ENCODE measurements around the gene HOXA6.

HOXA6 gene

DNA sequence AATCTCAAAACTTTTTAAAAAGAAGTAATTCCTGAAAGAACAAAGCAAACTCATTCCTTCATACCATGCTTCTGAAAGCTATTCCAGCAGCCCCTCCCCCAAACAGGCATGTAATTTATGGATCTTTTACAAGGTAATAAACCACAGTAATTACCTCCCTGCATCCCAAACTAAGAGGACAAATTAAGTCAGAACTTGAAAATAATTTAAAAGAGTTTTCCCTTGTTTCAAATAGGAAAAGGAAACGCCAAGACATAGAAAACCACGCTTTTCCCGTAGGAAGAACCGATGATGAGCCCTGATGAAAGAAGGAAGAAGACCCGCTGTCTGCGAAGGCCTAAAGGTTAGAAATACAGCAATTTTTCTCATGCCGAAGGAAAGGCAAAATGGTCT is 25.9 kb downstream of the HOXA6 start:
- no peak for DNase-seq

- DNase-seq, result no peak
Observed at GRCh38 chr7:27119412-27119911, 28.1 kb downstream of the HOXA6 start.

DNA sequence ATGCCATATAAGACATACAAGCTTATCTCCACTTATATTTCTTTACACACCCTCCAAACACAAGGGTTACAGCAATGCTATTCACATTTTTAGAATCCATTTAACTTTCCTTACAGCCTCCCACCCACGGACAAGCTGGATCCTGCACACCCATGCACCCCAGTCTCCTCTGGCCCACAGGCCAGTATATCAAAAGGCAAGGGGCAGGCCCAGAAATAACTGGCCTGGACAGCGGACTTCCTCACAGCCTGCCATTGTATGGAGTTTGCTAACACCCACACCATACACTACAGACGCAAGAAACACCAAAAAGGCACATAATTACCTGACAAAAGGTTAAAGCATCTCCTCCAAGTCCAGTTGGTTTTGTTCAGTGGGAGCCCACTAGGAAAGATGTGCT is 29.0 kb downstream of the HOXA6 start:
- no peak for DNase-seq

DNA sequence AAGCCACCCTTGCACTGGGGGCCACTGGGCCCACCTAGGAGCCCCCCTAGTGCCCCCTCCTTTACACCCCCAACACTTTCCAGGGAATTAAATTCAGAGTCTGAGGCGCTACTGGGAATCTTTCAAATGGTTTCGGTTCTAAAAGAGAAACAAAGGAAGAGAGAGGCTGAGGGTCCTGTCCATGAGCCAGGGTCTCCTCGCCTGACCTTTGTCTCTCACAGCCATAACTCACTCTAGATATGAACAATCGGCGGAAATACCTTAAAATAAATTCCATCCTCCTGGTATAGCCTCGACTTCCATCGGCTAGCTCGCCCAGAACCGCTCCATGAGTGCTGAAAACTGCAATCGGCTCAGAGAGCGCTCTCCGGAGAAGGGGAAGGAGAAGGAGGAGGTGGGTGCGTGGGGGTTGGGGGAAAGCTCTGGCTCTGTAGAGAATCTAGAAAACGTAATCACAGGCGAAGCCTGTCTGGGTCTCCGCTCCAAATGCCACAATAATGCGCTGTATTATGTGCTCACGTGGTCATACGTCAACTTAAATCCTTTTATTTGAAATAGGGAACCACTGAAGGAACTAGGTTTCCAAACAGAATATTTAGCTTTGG is 29.6 kb downstream of the HOXA6 start:
- DNase-seq, result no peak

DNA sequence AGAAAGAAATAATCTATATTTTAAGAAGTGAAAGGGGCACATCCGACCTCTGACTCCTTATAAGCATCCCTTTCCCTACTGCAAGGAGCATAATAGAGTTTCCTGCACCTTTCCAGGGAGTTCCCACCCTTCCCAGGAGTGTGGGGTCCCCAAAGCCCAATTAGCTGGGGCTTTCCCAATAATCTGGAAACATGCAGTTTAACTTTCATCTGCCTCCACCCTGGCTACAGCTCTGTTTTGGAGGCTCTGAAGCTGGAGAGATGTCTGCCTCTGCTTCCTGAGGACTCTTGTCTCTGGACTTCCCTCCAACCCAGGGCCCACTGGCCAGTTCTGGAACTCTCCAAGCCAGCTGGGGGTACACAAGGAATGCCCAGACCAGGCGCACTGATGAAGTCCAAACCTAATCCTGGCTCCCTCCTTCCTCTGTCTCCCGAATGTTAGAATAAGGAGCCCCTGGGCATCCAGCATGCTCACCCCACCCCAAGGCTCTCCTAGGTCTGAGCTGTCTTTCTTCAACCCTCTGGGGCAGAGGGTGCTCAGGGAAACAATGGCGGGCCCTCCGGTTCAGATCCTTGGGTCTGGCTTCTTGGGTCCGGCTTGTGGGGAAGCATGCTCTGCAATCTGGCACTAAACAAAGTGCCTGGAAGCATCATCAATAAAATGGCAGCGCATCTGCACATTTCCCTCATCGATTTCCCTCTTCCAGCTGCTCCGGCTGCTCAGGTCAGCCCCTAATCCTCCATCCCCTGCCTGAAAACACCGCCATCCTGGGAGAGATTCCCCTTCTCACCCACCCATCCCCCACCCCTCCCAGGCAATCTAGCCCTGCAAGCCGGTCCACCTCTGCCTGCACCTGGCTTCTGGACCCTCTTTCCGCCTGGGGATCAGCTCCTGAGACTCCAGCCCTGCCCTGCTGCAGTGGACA is 30.4 kb downstream of the HOXA6 start:
- DNase-seq, result no peak

- no peak for DNase-seq
Observed at GRCh38 chr7:27116031-27116961, 31.3 kb downstream of the HOXA6 start.

DNA sequence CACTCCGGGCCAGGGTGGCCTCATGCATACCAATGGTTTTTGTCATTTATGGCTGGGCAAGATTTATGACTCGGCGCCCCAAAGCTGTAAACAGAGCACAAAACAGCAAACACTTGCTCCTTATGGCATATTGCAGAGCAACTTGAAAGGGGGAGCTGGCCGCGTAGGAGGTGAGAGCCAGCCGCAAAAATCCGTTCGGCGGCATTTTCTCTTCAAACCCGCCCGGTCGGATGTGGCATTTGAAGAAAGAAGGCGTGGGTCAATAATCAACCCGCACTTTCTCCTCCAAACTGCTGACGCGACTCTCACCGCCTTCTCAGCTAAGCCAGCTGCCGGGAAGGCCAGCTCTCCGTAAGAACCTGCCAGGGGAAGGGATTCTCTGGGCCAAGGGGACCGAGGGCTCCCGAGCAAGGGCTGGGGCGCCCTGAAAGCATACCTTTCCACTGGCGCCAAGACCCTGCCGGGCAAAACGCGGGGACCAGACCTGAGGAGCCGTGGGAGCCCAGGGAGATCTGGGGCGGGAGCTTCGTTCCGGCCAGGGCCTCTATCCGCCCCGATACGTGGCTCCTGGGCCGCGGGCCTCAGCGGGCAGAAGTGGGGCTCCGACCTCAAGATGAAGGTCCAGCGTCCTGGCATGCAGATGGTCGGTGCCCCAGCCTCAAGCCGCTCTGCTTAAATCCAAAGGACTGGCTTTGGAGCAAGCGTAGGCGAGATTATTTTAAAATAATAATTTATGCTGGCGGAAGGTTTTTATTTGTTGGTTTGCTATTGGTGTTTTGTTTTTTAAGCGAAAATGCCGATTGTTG is 32.1 kb downstream of the HOXA6 start:
- no peak for DNase-seq

- no peak for DNase-seq
Observed at GRCh38 chr7:27114881-27115220, 32.7 kb downstream of the HOXA6 start.

DNA sequence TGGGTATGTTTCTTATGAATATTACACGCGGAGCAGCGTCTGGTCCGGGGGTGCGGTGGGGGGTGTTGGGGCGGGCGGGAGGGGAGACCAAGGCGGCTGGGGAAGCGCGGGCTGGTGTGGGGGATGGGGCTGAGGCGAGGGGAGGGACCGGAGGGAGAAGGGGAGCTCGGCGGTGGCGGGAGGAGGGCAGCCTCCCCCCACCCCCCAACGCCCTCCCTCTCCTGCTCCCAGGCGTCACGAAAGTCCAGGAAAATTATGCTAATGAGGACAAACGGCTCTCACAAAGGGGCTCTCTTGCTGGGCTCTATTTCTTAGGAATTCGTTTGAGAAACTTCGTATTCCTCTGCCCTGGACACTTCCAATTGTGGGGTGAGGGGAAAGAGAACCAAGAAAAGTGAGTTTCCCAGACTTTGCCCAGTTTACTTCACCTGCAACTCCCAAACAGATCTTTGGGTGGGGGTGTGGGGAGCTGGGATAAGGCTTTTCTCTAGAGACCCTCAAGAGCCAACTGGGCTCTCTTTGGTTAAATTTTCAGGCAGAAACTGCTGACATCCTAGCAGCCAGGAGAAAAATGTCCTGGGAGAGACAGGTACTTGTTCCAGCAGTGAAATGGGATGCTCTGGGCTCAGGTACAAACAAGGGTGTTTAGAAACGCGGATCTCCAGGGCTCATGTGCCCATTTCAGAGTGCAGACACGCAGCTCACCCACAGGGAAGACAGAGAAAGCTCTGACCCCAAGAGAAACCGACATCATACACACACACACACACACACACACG is 33.4 kb downstream of the HOXA6 start:
- DNase-seq, result no peak

DNA sequence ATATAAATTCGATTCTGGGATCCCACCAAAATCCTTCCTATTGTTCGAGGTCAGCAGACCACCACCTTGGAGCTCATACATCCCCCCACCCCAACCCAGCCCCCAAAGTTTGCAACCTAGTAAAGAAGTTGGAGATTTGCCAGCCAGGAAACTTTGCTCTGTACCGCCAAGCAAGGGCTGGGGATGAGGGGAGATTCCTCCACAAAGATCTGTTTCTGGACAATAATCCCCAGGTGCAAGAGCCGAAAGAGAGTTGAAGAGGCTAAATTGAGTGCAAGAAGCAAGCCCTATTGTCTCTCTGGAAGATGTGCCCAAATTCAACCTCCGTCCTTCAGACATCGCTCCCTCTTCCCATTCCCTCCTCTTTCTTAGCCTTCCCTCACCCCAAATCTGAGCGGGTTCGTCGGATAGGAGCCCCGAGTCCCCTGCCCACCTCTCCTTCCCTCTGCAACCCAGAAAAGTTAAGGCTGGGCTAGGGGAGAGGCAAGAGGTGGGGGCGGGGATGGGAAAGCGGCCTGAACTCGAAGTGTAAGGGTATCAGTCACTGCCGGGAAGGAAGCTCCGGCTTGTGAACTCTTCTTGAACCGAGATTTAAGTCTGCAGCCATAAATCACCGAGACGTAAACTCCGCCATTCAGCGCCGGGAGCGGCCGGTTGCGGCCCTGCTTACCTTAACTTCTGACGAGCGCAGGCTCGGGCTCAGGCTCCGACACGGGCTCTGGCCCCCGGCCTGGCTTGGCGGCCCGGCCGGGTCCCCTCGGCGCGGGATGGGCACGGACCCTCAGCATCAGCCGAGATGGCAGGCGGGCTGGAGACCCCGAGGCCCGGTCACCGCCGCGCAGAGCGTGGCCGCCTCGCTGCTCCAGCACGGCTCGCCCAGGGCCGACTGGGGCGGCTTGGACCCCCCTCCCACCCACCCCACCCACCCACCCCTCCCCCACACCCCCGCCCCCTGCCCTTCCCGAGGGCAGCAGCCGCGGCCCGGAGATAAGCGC is 34.3 kb downstream of the HOXA6 start:
- no peak for DNase-seq

DNA sequence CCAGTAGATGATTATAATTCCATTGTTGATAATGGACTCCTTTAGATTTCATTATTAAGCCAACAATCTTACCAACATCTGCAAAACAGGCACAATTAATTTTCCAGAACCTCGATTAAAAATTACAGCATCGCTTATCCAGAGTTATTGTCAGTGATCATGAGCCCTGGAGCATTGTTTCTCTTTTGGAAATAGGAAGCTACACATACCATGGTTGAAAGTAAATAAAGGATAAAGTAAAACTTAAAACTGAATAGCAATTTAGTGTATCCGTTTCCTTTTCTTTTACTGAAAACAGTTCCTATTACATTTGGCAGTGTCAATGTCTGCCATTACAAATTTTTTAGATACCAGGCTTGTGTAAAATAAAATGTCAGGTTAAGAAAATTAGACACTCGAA is 35.2 kb downstream of the HOXA6 start:
- DNase-seq, result no peak

DNA sequence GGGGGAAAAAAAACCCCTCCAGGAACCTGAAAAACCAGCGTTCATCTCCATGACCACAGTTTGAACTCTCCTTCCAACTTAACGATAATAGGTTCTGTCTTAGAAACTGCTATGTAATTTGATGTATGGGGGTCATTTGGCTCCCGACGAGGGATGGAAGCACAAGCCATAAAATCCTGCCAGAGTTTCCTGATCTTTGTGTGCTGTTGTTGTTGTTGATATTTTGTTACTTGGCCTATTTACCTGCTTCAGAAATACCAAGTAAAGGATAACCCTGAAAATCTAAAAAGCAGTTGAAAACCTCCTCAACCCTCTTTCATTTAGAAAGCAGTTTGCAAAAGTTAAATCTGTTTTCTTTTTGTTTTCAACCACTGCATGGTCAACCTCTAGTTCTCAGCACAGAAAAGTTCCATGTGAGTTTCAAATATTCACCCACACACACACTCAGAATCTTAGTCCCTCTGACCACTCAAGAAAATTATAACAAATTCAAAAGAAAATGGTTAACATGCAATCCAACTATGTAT is 35.8 kb downstream of the HOXA6 start:
- DNase-seq, result no peak

- no peak for DNase-seq
Observed at GRCh38 chr7:27111042-27111750, 36.4 kb downstream of the HOXA6 start.

GRCh38 chr7:27110186-27111031 is 37.2 kb downstream of the HOXA6 start:
- no peak for DNase-seq

GRCh38 chr7:27109466-27110185 is 37.9 kb downstream of the HOXA6 start:
- DNase-seq, result no peak

GRCh38 chr7:27108390-27109127 is 39.0 kb downstream of the HOXA6 start:
- no peak for DNase-seq
